Cardiac muscle cell (in vitro differentiated cells and primary cell): ENCODE measurements around the gene GAPVD1. TPM values are rescaled to one million over a fixed set of nuclear protein-coding genes. Genes with fewer than 3 reads are reported as not detected.

Experiments used
- DNase-seq, 2 donors: peaks; one replicate each; pipeline versions ENCODE4 v3.0.0 to v3.0.0-alpha.2; 2010 to 2017; ENCODE audit warnings: low read depth in 1 of 2, low spot score in 1 of 2
- H3K27ac ChIP-seq: fragments of 200-600 bp; sonication (generic); 2 replicates; pipeline ENCODE4 v1.5.1; 2016
- H3K27me3 ChIP-seq: fragments of 200-600 bp; sonication (generic); 2 replicates; pipeline ENCODE4 v1.6.0; 2016; ENCODE audit warnings: control low read depth
- H3K36me3 ChIP-seq: fragments of 200-600 bp; sonication (generic); 2 replicates; pipeline ENCODE4 v1.5.1; 2016; ENCODE audit warnings: control low read depth
- H3K4me1 ChIP-seq: fragments of 200-600 bp; sonication (generic); 2 replicates; pipeline ENCODE4 v1.8.1; 2017; ENCODE audit warnings: low read depth, mild to moderate bottlenecking, mixed run types
- H3K4me3 ChIP-seq: fragments of 200-600 bp; sonication (generic); 2 replicates; pipeline ENCODE4 v1.5.1; 2016; ENCODE audit warnings: mild to moderate bottlenecking
- H3K9me3 ChIP-seq: fragments of 200-600 bp; sonication (generic); 2 replicates; pipeline ENCODE4 v1.5.1; 2017; ENCODE audit warnings: low read depth, mild to moderate bottlenecking, control low read depth
- polyA plus RNA-seq: library from polyadenylated mRNA; unstranded; fragments of >200 nt; fragmentation: Nextera tagmentation; extraction: Ambion mirVana; gene quantifications from 2 replicates; pipeline ENCODE4 v1.2.1, GENCODE V29; 2016
- total RNA-seq: library from RNA; depleted of rRNA; stranded (reverse); fragments of >200 nt; gene quantifications from 2 replicates; pipeline ENCODE4 v1.2.3, GENCODE V29; 2016
- TF ChIP-seq, protein P1 (sequence below): IDR thresholded peaks from 2 replicates; pipeline ENCODE4 v1.5.1; 2012; ENCODE audit warnings: low read depth, mild to moderate bottlenecking, low read length

Gene GAPVD1
- total and polyA plus RNA-seq, 2 experiments from 2014 or later = 34.2 to 39.3 TPM

- H3K4me3 ChIP-seq = no peak overlapping the region
- H3K9me3 ChIP-seq = no peaks in the 10 kb centered on the region
- no peaks in the 10 kb centered on the region for H3K4me1 ChIP-seq
- peaks cover 57% of the 10 kb centered on the region for H3K36me3 ChIP-seq
- TF ChIP-seq, protein P1, sequence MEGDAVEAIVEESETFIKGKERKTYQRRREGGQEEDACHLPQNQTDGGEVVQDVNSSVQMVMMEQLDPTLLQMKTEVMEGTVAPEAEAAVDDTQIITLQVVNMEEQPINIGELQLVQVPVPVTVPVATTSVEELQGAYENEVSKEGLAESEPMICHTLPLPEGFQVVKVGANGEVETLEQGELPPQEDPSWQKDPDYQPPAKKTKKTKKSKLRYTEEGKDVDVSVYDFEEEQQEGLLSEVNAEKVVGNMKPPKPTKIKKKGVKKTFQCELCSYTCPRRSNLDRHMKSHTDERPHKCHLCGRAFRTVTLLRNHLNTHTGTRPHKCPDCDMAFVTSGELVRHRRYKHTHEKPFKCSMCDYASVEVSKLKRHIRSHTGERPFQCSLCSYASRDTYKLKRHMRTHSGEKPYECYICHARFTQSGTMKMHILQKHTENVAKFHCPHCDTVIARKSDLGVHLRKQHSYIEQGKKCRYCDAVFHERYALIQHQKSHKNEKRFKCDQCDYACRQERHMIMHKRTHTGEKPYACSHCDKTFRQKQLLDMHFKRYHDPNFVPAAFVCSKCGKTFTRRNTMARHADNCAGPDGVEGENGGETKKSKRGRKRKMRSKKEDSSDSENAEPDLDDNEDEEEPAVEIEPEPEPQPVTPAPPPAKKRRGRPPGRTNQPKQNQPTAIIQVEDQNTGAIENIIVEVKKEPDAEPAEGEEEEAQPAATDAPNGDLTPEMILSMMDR = no peak
- no peaks in the 10 kb centered on the region for H3K27me3 ChIP-seq
- DNase-seq = no peak
- H3K27ac ChIP-seq = no peak overlapping the region
Measured at GRCh38 chr9:125359011-125359410, 97.4 kb downstream of the GAPVD1 start.

DNA sequence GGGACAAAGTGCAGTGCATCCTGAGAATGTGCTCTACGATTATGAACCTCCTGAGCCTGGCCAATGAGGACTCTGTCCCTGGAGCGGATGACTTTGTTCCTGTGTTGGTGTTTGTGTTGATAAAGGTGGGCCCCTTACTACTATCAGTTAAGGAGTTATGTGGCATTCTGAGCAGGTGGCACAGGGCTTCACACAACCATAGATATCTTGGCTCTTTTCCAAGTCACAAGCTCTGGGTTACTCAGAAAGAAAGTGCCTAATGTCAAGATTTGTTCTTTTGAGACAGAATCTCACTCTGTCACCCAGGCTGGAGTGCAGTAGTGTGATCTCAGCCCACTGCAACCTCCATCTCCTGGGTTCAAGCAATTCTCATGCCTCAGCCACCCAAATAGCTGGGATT lies 99.0 kb downstream of the GAPVD1 start:
- no peaks in the 10 kb centered on the region for H3K9me3 ChIP-seq
- TF ChIP-seq, protein P1 = no peak
- no peak overlapping the region for H3K4me3 ChIP-seq
- peaks cover 45% of the 10 kb centered on the region for H3K36me3 ChIP-seq
- H3K27ac ChIP-seq = no peak overlapping the region
- no peak for DNase-seq
- no peaks in the 10 kb centered on the region for H3K27me3 ChIP-seq
- no peaks in the 10 kb centered on the region for H3K4me1 ChIP-seq

DNA sequence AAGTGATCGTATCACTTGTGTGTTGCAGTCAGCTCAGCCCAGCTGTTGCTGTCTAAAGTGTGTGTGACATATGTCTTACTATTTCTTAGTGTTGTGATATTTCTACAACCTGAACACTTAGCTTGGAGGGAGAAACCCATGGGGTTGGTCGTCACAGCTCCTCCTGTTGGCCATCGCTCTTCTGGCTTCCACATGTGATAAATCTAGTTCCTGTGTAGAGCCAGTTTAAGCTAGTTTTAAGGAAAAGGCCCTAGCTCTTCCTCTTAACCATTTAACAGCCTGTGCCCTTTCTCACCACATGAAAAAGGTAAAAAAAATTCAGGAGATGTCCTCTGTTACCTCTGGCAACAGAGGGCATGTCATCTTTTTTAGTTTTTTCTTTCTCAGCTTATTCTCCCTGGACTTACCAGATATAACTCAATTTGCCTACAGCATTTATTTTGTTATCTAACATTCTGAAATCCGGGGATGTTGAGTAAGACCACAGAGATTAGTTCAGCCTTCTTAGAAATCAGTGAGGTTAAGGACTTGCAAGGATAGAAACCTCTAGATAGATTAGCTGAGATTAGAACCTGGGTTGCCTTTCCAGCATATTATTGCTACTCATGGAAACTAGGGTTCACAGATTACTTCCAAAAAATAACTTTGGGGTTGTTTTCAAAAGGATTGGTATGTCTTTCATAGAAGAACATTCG lies 100.4 kb downstream of the GAPVD1 start:
- Histone ChIP-seq H3K36me3 (peaks cover 39% of the 10 kb centered on the region), H3K9me3 (no peaks in the 10 kb centered on the region), H3K4me1 (no peaks in the 10 kb centered on the region), H3K27me3 (no peaks in the 10 kb centered on the region), H3K27ac (no peak overlapping the region), H3K4me3 (no peak overlapping the region)
- peak; percentile 21 to 44 for DNase-seq
- TF ChIP-seq, protein P1 = peak; percentile 46

DNA sequence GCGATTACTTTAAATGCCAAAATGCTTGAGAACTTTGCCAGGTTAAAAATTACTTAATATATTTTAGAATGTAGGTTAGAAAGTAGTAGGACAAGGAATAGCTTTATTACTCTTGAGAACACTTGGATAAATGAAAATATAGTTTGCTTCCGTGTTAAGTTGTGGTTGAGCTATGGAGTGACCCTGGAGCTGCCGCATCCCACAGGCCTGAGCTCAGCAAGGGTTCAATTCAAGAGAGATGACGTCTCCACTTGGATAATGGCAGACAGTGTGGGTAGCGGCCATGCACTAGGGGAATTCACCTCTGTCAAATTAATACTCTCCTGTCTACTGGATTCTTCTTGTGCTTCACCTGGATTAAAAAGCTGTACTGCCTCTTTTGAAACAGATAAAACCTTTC lies 105.0 kb downstream of the GAPVD1 start:
- TF ChIP-seq, protein P1 = no peak
- no peak for DNase-seq
- Histone ChIP-seq H3K27ac (no peak overlapping the region), H3K36me3 (peaks cover 24% of the 10 kb centered on the region), H3K4me3 (no peak overlapping the region), H3K4me1 (no peaks in the 10 kb centered on the region), H3K9me3 (no peaks in the 10 kb centered on the region), H3K27me3 (no peaks in the 10 kb centered on the region)

- no peaks in the 10 kb centered on the region for H3K9me3 ChIP-seq
- no peaks in the 10 kb centered on the region for H3K27me3 ChIP-seq
- no peak overlapping the region for H3K4me3 ChIP-seq
- H3K4me1 ChIP-seq = no peaks in the 10 kb centered on the region
- no peak overlapping the region for H3K27ac ChIP-seq
- DNase-seq = no peak
- H3K36me3 ChIP-seq = peaks cover 9% of the 10 kb centered on the region
- TF ChIP-seq, protein P1 = no peak
Measured at GRCh38 chr9:125370786-125371185, 109.2 kb downstream of the GAPVD1 start.
